GM12878 (cell line): ENCODE data around the gene NEAT1. TPM values are rescaled to one million over a fixed set of nuclear protein-coding genes. Genes with fewer than 3 reads are reported as not detected.

ENCODE experiments used
- BHLHE40 ChIP-seq, 2 experiments: fragments of 450-650 bp in 1 of 2; IDR thresholded peaks; 2 replicates each; pipeline ENCODE4 v1.6.1; 2011 to 2017; ENCODE audit warnings: low read depth in 2 of 2, borderline replicate concordance in 1 of 2, improper control_type of control experiment in 1 of 2, low read length in 1 of 2, mild to moderate bottlenecking in 1 of 2
- EP300 ChIP-seq, 2 experiments: fragments of 150-350 bp in 1 of 2; IDR thresholded peaks; 2 replicates each; pipeline ENCODE4 v1.6.1; 2011 to 2012; ENCODE audit warnings: low read depth in 2 of 2, low read length in 2 of 2, borderline replicate concordance in 1 of 2, improper control_type of control experiment in 1 of 2, inconsistent platforms in 1 of 2; ENCODE audit not compliant: control insufficient read depth in 1 of 2
- HCFC1 ChIP-seq: fragments of 150-350 bp; IDR thresholded peaks from 2 replicates; pipeline ENCODE4 v1.6.1; 2014; ENCODE audit warnings: low read length
- HDAC6 ChIP-seq: fragments of 200-600 bp; sonication (generic); IDR thresholded peaks from one replicate; pipeline ENCODE4 v1.8.0; 2017; ENCODE audit warnings: antibody characterized with exemption; ENCODE audit not compliant: unreplicated experiment
- IKZF1 ChIP-seq: fragments of 450-650 bp; conservative IDR thresholded peaks from 2 replicates; pipeline ENCODE4 v1.6.1; 2017; ENCODE audit warnings: antibody characterized with exemption, mild to moderate bottlenecking
- IRF5 ChIP-seq: fragments of 450-650 bp; IDR thresholded peaks from 2 replicates; pipeline ENCODE4 v1.6.1; 2017; ENCODE audit warnings: borderline replicate concordance
- KLF5 ChIP-seq: fragments of 450-650 bp; IDR thresholded peaks from 2 replicates; pipeline ENCODE4 v1.6.1; 2014; ENCODE audit warnings: mild to moderate bottlenecking; ENCODE audit not compliant: partially characterized antibody
- MXI1 ChIP-seq: fragments of 150-350 bp; IDR thresholded peaks from 2 replicates; pipeline ENCODE4 v1.6.1; 2011; ENCODE audit warnings: low read depth, mild to moderate bottlenecking, inconsistent platforms, low read length, improper control_type of control experiment
- NFYB ChIP-seq: IDR thresholded peaks from 2 replicates; pipeline ENCODE4 v1.6.1; 2011; ENCODE audit warnings: low read depth, mild to moderate bottlenecking, low read length, improper control_type of control experiment, moderate library complexity; ENCODE audit not compliant: insufficient read depth
- PAX5 ChIP-seq: IDR thresholded peaks from 2 replicates; pipeline ENCODE4 v1.6.1; 2011; ENCODE audit warnings: low read depth, low read length, borderline replicate concordance
- RCOR1 ChIP-seq: conservative IDR thresholded peaks from 2 replicates; pipeline ENCODE4 v1.6.1; 2012; ENCODE audit warnings: low read depth, low read length, improper control_type of control experiment
- SIN3A ChIP-seq: IDR thresholded peaks from 2 replicates; pipeline ENCODE4 v1.6.1; 2012; ENCODE audit warnings: low read depth, low read length, improper control_type of control experiment
- TAF1 ChIP-seq: IDR thresholded peaks from 2 replicates; pipeline ENCODE4 v1.6.1; 2011; ENCODE audit warnings: mild to moderate bottlenecking, low read depth, low read length, borderline replicate concordance
- TCF3 ChIP-seq: IDR thresholded peaks from 2 replicates; pipeline ENCODE4 v1.6.1; 2012; ENCODE audit warnings: low read depth, mild to moderate bottlenecking, low read length, borderline replicate concordance; ENCODE audit not compliant: insufficient read depth
- ZNF622 ChIP-seq: fragments of 450-650 bp; IDR thresholded peaks from 2 replicates; pipeline ENCODE4 v1.6.1; 2017; ENCODE audit warnings: mild to moderate bottlenecking, inconsistent platforms
- ZZZ3 ChIP-seq: IDR thresholded peaks from 2 replicates; pipeline ENCODE4 v1.6.1; 2011; ENCODE audit warnings: low read depth; ENCODE audit not compliant: control insufficient read depth, insufficient read length
- polyA plus RNA-seq, 11 experiments: library from polyadenylated mRNA; depleted of rRNA in 4 of 11; unstranded in 6 of 11; stranded (reverse) in 5 of 11; fragments of >200 nt; fragmentation: Nextera tagmentation in 4 of 11; fragmentation: Illumina TruSeq in 1 of 11; extraction: Ambion mirVana in 4 of 11; extraction: Trizol in 1 of 11; gene quantifications; 1 replicate in 1 of 11; 2 replicates in 10 of 11; pipeline versions ENCODE4 v1.2.1 to v1.2.3, GENCODE V29; 2011 to 2016; ENCODE audit warnings: inconsistent platforms in 2 of 11, missing spikeins in 2 of 11, low read depth in 1 of 11
- total RNA-seq, 4 experiments: library from RNA; depleted of rRNA in 3 of 4; stranded (reverse); fragments of >200 nt in 3 of 4; fragmentation: Illumina TruSeq in 1 of 4; extraction: Trizol in 1 of 4; gene quantifications; 2 replicates each; pipeline versions ENCODE4 v1.2.1 to v1.2.3, GENCODE V29; 2013 to 2021
- TF ChIP-seq, protein P1 (sequence below): fragments of 150-350 bp; IDR thresholded peaks from 2 replicates; pipeline ENCODE4 v1.6.1; 2014; ENCODE audit warnings: mild to moderate bottlenecking, low read depth, low read length
- TF ChIP-seq, protein P2 (sequence below): IDR thresholded peaks from 2 replicates; pipeline ENCODE4 v1.6.1; 2012; ENCODE audit warnings: improper control_type of control experiment, low read depth, low read length; ENCODE audit not compliant: insufficient replicate concordance

Gene NEAT1
- total and polyA plus RNA-seq, 10 of the 15 experiments (the other 5 are each of a cell fraction or from before 2014, with no cell fraction given): 13.6 to 328 (median 69.4) TPM

DNA sequence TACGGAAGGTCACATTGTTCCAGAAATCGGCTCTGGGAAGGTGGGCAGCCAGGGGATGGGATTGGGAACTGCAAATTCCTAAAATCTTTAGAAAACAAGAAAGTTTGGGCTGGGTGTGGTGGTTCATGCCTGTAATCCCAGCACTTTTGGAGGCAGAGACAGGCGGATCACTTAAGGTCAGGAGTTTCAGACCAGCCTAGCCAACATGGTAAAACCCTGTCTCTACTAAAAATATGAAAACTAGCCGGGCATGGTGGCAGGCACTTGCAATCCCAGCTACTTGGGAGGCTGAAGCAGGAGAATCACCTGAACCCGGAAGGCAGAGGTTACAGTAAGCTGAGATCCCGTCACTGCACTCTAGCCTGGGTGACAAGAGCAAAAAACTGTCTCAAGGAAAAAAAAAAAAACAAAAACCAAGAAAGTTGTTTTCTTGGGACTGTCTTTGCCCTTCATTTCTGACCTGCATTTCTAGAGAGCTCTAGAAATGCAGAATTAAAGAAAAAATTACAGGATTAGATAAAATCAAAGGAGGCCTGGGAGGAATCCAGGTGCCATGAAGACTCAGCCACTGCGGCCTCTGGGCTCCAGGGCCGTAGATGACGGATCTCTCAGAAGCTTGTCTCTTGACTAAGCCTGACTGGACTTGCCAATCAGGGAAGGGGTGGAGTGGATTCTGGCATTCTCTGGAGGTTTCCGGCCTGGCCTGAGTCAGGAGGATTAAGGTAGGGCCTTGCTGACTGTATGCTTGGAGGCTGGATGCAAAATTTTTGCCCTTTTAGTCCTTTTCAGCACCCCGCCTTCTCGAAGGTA lies 71.0 kb downstream of the NEAT1 start (continued):
- no peak for TF ChIP-seq IRF5
- no peak for TF ChIP-seq KLF5
- TF ChIP-seq ZNF622: no peak
- no peak for TF ChIP-seq PAX5
- 0 out of 2 replicates have a peak, but pooled peaks have one; percentile 28 for TF ChIP-seq MXI1
- TF ChIP-seq HDAC6: no peak
- peak; percentile 93 for TF ChIP-seq IKZF1
- TF ChIP-seq EP300 (IDR thresholded peaks at IDR 0.05; ENCODE audit: borderline replicate concordance in 1 of 2, control insufficient read depth in 1 of 2, low read depth in 2 of 2, low read length in 2 of 2): no peak; a peak in 1 of 4 replicates
- no peak for TF ChIP-seq HCFC1
- TF ChIP-seq, protein P1, sequence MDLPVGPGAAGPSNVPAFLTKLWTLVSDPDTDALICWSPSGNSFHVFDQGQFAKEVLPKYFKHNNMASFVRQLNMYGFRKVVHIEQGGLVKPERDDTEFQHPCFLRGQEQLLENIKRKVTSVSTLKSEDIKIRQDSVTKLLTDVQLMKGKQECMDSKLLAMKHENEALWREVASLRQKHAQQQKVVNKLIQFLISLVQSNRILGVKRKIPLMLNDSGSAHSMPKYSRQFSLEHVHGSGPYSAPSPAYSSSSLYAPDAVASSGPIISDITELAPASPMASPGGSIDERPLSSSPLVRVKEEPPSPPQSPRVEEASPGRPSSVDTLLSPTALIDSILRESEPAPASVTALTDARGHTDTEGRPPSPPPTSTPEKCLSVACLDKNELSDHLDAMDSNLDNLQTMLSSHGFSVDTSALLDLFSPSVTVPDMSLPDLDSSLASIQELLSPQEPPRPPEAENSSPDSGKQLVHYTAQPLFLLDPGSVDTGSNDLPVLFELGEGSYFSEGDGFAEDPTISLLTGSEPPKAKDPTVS: peak; percentile 91; the same call in 1 of the 2 replicates
- no peak for TF ChIP-seq TCF3
- TF ChIP-seq BHLHE40 (IDR thresholded peaks at IDR 0.05; ENCODE audit: borderline replicate concordance in 1 of 2, low read depth in 2 of 2, low read length in 1 of 2): 0 out of 4 replicates have a peak, but pooled peaks of 1 of the 2 experiments have one; percentile 1
- TF ChIP-seq, protein P2, sequence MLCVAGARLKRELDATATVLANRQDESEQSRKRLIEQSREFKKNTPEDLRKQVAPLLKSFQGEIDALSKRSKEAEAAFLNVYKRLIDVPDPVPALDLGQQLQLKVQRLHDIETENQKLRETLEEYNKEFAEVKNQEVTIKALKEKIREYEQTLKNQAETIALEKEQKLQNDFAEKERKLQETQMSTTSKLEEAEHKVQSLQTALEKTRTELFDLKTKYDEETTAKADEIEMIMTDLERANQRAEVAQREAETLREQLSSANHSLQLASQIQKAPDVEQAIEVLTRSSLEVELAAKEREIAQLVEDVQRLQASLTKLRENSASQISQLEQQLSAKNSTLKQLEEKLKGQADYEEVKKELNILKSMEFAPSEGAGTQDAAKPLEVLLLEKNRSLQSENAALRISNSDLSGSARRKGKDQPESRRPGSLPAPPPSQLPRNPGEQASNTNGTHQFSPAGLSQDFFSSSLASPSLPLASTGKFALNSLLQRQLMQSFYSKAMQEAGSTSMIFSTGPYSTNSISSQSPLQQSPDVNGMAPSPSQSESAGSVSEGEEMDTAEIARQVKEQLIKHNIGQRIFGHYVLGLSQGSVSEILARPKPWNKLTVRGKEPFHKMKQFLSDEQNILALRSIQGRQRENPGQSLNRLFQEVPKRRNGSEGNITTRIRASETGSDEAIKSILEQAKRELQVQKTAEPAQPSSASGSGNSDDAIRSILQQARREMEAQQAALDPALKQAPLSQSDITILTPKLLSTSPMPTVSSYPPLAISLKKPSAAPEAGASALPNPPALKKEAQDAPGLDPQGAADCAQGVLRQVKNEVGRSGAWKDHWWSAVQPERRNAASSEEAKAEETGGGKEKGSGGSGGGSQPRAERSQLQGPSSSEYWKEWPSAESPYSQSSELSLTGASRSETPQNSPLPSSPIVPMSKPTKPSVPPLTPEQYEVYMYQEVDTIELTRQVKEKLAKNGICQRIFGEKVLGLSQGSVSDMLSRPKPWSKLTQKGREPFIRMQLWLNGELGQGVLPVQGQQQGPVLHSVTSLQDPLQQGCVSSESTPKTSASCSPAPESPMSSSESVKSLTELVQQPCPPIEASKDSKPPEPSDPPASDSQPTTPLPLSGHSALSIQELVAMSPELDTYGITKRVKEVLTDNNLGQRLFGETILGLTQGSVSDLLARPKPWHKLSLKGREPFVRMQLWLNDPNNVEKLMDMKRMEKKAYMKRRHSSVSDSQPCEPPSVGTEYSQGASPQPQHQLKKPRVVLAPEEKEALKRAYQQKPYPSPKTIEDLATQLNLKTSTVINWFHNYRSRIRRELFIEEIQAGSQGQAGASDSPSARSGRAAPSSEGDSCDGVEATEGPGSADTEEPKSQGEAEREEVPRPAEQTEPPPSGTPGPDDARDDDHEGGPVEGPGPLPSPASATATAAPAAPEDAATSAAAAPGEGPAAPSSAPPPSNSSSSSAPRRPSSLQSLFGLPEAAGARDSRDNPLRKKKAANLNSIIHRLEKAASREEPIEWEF: no peak
- no peak for TF ChIP-seq SIN3A
- TF ChIP-seq TAF1: 0 out of 2 replicates have a peak, but pooled peaks have one; percentile 30
- 0 out of 2 replicates have a peak, but pooled peaks have one; percentile 22 for TF ChIP-seq NFYB
- TF ChIP-seq RCOR1: no peak
- TF ChIP-seq ZZZ3: no peak
